HG02852 (cell line): ENCODE measurements around the gene CDR2.
"Not testable (repeated sequence)": the region's sequence is repeated elsewhere in the genome, so short reads cannot be mapped to it uniquely, and the experiment has no call there.

ENCODE experiments used
- ATAC-seq: cut with Tn5 transposase; IDR thresholded peaks from one replicate; pipeline ENCODE4 v1.9.1; 2021; ENCODE audit warnings: mild to moderate bottlenecking, moderate library complexity; ENCODE audit not compliant: unreplicated experiment

CDR2 gene

DNA sequence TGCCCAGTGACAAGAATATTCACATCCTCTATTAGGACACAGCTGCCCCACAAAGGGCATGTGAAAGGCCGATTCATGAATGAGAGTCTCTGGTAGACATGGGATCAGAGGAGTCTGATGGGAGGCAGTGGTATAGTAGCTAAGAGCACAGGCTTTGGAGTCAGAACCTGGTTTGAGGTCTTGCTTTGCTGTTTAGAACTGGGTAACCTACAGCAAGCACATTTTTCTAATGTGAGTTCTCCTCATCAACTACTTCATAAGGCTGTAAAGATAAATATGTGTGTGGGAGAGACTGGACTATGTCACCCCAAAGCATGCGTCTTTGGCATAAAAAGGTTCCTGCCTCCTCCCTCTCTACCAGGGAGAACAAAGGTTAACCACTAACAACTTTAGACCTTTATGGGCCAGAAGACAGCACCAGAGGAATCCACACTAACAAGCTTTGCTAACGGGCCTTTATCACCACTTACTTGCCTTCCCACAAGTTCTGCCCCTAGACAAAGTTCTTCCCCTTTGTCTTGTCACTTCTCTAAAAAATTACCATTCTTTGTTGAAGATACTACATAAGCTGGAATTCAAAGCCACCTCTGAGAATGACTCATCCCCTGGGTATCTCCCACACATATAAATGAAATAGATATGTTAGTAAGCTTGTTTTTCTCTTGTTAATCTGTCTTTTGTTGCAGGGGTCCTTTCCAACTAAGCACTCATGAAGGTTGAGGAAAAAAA, 21.1 kb downstream of the CDR2 start:
- ATAC-seq = no peak

DNA sequence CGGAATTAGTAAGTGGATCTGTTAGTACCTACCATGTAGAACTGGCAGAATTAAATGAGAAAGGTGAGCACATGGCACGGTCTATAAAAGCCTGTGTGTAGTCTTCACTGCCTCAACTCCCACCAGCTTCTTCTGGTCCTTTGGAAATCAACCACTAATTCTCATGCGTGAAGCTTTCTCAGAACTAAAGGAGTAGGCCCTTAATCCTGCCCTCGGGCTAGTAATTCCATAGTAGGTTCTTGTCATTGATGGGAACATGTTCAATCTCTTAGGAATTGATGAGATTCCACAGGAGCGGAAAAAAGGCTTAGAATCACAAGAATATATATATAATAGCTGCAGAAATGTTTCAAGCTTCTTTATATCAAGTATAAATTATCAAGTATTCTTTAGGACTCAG, 21.7 kb downstream of the CDR2 start:
- no peak for ATAC-seq

DNA sequence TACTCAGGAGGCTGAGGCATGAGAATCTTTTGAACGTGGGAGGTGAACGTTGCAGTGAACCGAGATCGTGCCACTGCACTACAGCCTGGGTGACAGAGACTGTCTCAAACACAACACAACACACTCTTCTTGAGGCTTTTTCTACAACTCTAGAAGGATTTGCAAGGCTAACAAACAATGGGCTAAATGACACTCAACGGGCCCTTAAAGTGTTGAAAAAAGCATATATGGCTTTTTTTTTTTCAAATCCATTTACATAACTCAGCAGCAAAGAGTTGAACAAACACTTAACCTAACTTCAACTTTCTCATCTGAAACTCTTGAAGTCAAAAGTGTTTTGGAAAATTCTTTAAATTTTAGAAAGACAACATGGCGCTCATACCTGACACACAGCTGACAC, 22.3 kb downstream of the CDR2 start:
- no peak for ATAC-seq

DNA sequence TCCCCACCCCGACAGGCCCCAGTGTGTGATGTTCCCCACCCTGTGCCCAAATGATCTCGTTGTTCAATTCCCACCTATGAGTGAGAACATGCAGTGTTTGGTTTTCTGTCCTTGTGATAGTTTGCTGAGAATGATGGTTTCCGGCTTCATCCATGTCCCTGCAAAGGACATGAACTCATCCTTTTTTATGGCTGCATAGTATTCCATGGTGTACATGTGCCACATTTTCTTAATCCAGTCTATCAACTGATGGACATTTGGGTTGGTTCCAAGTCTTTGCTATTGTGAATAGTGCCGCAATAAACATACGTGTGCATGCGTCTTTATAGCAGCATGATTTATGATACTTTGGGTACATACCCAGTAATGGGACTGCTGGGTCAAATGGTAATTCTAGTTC, 23.4 kb downstream of the CDR2 start:
- ATAC-seq = not testable (repeated sequence)

DNA sequence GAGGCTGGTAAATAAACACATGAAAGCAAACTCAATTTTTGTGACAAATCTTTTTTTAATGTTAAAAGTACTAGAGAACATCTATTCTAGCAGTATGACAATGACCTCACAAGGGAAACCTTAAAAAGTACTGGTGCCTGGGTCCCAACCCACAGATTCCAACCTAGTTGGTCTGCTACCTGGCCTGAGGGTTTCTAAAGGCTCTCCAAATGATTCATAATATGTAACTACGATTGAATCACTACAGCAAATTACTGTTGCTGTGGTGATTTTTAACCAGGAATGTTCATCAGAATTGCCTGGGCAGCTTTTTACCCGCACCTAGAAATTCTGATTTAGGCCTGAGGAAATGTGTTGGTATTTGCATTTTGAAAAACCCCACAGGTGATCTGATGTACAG, 26.1 kb downstream of the CDR2 start:
- ATAC-seq = no peak

DNA sequence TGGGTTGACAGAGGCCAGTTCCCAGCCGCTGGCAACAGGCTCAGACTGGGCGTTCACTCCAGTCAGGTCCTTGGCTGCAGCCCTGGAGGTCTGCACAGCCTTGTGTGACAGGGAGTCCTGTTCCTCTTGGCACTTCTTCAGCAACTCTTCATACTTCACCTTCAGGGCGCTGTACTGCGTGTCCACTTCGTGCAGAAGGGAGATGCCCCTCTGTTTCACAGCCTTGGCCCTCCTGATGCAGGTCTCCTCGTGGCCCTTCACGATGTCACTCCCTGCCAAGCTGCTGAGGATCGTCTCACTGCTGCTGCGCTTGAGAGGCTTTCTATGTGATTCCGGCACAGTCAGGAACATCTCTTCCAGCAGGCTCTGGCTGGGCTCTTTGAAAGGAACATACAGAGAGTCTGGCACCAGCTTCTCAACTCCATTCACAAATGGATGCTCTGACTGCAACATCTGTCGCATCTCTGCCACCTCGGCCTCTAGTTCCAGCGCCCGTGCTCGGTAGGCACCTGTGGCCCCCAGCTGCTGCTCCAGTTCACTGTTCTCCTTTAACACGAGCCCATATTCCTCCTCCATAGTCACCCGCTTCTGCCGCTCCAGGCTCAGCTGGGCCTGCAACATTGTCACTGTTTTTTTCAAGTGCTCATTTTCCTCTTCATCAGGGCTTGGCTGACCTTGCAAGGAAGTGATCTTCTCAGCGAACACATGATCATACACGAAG, 27.2 kb downstream of the CDR2 start:
- ATAC-seq = no peak

DNA sequence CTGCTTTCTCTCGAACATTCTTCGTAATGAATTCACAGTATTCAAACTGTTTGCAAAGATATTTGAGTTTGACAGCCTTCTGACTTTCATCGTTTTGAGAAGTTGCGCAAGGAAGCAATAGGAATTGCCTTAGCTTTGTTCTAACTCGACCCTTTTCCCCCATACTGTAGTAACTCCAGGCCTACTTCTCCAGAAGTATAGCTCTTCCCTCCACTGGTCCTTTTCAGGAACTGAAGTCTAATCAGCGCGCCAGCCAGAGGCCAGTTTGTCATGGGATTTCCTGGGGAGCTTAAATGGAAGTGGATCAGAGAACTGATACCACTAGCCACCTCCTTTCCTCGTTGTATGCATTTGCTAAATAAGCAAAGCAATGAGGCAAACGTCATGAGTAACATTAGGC, 27.9 kb downstream of the CDR2 start:
- ATAC-seq = no peak

DNA sequence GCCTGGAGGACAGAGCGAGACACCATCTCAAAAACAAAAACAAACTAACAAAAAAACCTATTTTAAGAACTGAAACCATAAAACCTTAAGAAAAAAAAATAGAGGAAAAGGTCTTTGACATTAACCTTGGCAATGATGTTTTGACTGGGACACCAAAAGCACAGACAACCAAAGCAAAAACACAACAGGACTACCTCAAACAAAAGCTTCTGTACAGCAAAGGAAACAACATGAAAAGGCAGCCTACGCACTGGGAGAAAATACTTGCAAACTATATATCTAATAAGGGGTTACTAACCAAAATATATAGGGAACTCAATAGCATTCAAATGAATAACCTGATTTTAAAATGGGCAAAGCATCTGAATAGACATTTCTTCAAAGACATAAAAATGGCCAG, 32.3 kb downstream of the CDR2 start:
- no peak for ATAC-seq

DNA sequence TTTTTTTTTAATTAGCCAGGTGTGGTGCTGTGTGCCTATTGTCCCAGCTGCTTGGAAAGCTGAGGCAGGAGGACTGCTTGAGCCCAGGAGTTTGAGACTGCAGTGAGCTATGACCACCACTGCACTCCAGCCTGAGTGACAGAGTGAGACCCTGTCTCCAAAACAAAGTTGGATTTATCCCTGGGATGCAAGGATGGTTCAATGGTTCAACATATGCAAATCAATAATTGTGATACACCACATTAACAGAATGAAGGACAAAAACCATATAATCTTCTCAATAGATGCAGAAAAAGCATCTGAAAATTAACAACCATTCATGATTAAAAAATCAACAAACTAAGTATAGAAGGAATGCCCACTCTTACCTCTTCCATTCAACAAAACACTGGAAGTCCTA, 33.5 kb downstream of the CDR2 start:
- no peak for ATAC-seq

DNA sequence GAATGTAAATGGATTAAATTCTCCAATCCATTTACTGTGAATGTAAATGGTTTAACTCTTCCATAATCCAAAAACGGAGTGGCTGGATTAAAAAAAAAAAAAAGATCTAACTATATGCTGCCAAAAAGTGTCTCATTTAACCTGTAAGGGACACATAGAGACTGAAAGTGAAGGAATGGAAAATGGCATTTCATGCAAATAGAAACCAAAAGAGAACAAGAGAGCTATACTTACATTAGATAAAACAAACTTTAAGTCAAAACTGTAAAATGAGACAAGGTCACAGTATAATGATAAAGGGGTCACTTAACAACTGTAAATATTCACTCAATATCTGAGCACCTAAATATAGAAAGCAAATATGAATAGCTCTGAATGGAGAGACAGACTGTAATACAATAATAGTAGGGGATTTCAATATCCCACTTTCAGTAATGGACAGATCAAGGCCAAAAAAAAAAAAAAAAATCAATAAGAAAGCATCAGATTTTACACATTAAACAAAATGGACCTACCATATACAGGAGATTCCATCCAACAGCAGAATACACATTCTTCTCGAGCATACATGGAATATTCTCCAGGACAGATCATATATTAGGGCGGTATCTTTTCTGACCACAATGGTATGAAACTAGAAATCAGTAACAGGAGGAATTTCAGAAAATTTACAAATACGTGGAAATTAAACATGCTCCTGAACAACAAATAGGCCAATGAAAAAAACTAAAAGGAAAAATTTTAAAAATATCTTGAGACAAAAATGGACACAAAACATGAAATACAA, 36.4 kb downstream of the CDR2 start:
- ATAC-seq = no peak

DNA sequence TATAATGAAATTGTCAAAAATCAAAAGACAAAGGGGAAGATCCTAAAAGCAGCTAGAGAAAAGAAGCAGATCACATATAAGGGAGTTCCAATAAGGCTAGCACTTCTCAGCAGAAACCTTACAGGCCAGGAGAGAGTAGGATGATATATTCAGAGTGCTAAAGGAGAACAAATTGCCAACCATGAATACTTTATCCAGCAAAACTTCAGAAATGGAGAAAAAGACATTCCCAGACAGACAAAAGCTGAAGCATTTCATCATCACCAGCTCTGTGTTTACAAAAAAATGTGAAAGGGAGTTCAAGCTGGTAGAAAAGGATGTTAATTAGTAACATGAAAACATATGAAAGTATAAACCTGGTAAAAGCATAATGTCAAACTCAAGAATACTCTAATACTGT, 37.4 kb downstream of the CDR2 start:
- ATAC-seq = no peak

DNA sequence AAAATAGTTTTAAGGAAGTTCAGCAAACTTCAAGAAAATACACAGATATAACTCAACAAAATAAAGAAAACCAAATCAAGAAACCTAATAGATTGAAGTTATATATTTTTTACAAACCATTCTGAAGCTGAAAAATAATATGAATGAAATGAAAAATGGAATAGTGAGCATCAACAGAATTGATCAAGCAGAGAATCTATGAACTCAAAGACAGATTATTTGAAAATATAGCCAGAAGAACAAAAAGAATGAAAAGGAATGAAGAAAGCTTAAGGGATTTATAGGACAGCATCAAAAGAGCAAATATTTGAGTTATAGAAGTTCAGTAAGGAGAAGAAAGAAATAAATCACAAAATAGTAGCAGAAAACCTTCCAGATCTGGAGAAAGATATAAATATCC, 37.8 kb downstream of the CDR2 start:
- ATAC-seq = no peak

DNA sequence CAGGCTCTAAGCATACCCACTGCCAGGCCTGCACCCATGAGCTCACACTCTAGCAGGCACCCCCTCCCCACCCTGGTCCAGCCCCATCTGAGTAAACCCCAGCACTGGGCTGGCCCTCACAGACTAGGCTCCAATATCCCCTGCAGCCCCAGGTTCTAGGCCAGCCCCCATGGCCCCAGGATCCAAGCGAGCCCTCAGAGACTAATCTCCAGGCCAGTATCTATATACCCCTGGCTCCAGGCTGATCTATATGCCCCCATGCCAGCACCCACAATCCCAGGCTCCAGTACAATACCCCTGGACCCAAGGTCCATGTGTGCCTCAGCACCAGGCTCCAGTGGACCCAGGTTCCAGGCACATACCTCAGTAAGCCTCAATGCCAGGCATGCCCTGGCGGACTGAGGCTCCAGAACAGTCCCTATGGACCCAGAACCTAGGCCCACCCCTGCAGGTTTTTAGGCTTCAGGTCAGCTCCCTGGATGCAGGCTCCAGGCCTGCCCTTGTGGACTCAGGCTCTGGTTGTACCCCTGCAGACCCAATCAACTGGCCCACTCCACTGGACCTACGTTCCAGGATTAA, 38.7 kb downstream of the CDR2 start:
- ATAC-seq = no peak

DNA sequence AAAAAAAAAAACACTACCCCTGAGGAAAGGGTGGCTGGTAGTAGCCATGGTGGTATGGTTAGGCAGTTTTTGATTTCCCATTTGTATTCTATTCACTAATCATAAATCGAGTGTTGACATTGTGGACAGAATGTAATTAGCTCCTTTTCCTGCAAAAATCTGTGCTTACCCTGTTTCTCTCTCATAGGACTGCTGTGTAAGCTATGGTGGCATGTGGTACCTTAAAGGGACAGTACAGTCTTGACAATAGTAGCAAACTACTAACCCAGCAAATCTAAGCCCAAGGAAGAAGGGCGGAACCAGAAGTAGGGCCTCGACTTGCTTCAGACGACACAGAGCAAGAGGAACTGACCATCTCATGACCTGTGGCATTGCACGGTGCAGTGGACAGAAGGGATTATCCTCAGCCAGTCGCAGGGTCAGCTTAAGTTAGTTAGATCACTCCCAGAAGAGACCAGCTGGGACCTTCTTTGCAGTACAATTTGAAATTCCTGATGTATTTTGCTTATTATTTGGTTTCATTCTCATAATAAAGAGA, 40.9 kb downstream of the CDR2 start:
- ATAC-seq = no peak

DNA sequence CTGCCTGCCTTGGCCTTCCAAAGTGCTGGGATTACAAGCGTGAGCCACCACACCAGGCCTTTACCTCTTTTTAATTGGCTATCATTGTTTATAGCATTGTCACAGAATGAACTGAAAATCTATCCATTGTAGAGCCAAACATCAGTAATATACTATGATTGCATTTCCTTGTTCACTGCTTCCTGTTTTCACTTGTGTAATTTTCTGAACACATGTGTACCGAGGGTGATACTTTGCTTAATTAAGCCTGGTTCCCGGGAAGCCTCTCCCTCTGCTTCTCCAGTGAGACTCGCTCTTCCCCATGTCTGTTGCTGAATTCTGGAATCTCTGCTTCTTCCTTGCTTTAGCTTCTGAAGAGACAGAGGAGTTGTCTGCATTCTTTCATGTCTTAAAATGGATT, 44.1 kb downstream of the CDR2 start:
- ATAC-seq = no peak

DNA sequence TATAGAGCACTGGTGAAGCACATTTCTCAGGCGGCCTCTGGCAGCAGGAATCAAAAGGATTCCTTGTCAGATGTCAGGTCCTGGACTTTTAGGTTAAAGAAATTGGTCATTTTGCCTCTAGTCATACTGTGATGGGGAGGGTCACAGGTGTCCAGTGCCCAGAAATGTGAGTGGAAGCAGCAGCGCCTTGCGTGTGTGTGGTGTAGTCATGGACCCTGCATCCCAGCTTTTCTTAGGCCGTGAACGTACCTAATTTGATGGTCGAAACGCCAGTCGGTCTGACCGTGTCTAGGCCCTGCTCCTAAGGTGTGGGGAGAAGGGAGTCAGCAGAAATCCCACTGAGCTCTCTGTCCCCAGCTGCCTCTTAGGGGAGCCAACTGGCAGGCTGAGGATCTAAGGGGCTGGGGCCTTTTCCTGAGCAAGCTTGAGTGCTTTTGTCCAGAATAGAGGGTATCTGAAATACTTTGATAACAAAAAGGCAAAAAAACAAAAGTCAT, 45.2 kb downstream of the CDR2 start:
- ATAC-seq = no peak

DNA sequence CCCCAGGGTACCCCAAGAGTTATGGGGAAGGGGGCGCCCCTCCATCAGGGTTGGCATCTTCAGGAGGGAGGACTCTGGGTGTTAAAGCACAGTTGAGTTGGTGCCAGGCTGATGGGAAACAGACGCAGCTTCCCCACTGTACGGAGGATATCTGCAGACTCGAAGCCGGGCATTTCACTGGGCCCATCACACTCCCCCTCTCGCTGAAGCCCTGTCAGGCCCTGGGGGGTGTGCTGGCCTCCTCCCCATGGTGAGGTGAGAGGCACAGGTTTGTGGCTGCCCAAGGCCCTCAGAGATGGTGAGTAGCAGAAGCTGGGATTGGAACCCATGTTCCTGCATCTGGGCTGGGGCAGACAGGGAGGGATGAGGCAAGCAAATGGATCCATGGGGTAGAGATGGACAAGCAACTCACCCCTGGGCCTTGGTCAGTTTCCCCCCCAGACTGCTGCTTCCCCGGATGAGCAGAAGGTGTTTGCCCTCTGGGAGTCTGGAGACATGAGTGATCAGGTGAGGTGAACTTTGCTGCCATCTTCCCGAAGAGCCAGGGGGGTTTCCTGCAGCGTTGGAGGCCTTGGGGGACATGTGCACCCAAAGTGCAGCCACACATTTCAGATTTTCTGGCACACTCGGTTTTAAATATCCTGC, 46.2 kb downstream of the CDR2 start:
- no peak for ATAC-seq

DNA sequence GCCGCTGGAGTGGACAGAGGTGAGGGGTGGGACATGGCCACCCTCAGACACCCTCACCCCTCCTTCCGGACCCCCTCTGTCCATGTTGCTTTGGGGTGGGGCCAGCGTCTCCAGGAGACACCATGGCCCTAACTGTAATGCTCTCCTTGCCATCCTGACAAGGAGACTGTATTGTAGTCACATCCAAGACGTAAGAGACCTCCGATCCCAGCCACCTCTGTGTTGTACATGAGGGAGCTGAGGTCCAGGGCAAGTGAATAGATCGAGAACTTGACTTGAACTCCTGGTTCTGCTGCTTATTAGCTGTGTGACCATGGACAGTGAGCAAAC, 47.0 kb downstream of the CDR2 start:
- ATAC-seq = no peak

DNA sequence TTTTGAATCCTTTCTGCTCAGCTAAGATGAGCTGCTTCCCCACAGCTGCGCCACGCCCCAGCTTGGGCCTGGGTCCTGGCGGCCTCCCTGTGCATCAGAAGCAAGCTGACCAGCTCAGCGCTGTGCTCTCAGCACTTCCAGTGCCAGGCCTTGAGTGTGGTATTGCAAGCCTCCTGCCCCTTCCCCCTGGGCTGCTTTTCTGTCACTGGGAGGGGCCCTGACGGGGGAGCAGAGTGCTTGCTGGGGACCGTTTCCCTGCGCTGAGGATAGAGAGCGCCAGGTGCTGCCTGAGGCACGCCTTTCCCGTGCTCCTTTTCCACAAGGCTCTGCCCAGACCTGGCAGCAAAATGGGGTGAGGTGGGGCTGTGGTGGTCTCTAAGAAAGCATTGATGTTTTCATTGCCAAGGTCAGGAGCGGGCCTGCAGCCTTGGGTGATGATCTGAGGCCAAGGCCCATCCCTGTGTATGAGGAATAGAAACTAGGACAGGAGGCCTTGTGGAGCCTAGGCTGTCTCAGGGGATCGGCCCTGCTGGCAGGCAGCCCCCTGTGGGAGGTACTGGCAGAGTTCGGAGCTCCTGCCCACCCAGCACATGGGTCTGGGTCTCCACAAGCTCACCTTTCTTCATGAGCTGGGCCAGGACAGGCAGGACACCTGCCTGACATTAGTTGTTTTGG, 47.5 kb downstream of the CDR2 start:
- ATAC-seq = no peak

DNA sequence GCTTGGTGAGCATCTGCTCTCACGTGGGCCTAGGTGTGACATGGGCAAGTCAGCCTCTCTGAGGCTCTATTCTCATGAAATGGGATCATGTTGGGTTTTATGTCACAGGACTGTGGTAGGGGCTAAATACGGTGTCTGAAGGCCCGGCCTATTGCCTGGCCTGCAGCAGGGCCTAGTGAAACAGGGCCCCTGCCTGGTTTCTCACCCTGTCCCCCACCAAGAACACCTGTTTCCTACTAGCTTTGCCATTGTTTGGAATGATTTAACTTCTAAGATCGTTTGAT, 48.1 kb downstream of the CDR2 start:
- ATAC-seq = no peak
